K562 (cell line): Measurements from ENCODE around the gene MAP4K4. TPM values are rescaled to one million over a fixed set of nuclear protein-coding genes. Genes with fewer than 3 reads are reported as not detected.

ENCODE experiments used
- ATAC-seq: fragments of 200-7000 bp; cut with Tn5 transposase; 3 replicates; pipeline ENCODE4 v1.9.1; 2020; ENCODE audit warnings: moderate library complexity
- BruUV-seq: library from RNA; stranded (reverse); fragments of 400-500 nt; replicated peaks from 2 replicates; lab custom pipeline; 2021; lab: Mats Ljungman, UMichigan
- CTCF ChIA-PET: fragments of 300-600 bp; formaldehyde crosslinking; extraction: SDS; loops from one replicate; lab custom pipeline; 2021; ENCODE audit warnings: low intra/inter-chr PET ratio; lab: Yijun Ruan, JAX
- POLR2A ChIA-PET: fragments of 300-600, 350-650 bp; sonication (Branson Sonifier 250); formaldehyde crosslinking; extraction: SDS; loops from one replicate; lab custom pipeline; 2021; ENCODE audit warnings: antibody characterized with exemption, inconsistent platforms; lab: Yijun Ruan, JAX
- DNase-seq, 4 experiments: peaks; one replicate each; pipeline versions ENCODE4 v3.0.0 to v3.0.0-alpha.2; 2011 to 2018; ENCODE audit warnings: low spot score in 3 of 4, mixed read lengths in 3 of 4; ENCODE audit errors: extremely low read depth in 1 of 4
- FAIRE-seq: peaks from 2 replicates; lab custom pipeline; 2011; peaks lifted over from hg19 to GRCh38; lab: Jason Lieb, UNC
- H2AFZ ChIP-seq: 2 replicates; pipeline ENCODE4 v1.6.0; 2011; ENCODE audit warnings: low read depth, low read length, control low read depth, inconsistent platforms
- H3K27ac ChIP-seq: fragments of 200-600 bp; 3 replicates; pipeline ENCODE4 v1.8.0; 2011; ENCODE audit warnings: low read depth, mild to moderate bottlenecking, control low read depth, inconsistent platforms, low read length, moderate library complexity, mixed read lengths; ENCODE audit errors: extremely low read depth
- H3K27me3 ChIP-seq, 2 experiments: fragments of 300-600 bp in 1 of 2; 2 replicates in 1 of 2; 3 replicates in 1 of 2; pipeline versions ENCODE4 v1.6.0 to v1.8.0; 2011; ENCODE audit warnings: inconsistent platforms in 2 of 2, low read length in 2 of 2, mild to moderate bottlenecking in 1 of 2, mixed read lengths in 1 of 2, moderate library complexity in 1 of 2; ENCODE audit not compliant: control insufficient read depth in 2 of 2, insufficient read depth in 2 of 2
- H3K36me3 ChIP-seq: fragments of 300-600 bp; 3 replicates; pipeline ENCODE4 v1.8.0; 2011; ENCODE audit warnings: mild to moderate bottlenecking, low read length, inconsistent platforms; ENCODE audit not compliant: control insufficient read depth, insufficient read depth
- H3K4me1 ChIP-seq, 2 experiments: fragments of 200-600 bp in 1 of 2; replicated peaks in 1 of 2; 2 replicates in 1 of 2; 3 replicates in 1 of 2; pipeline versions ENCODE4 v1.5.1 to v1.8.0; 2011; ENCODE audit warnings: inconsistent platforms in 2 of 2, low read length in 2 of 2, mild to moderate bottlenecking in 1 of 2, mixed read lengths in 1 of 2, moderate library complexity in 1 of 2; ENCODE audit not compliant: control insufficient read depth in 2 of 2, insufficient read depth in 2 of 2
- H3K4me2 ChIP-seq: 2 replicates; pipeline ENCODE4 v1.6.1; 2011; ENCODE audit warnings: low read length, control low read depth, inconsistent platforms, mixed read lengths; ENCODE audit not compliant: insufficient read depth
- H3K4me3 ChIP-seq: fragments of 200-600 bp; sonication (generic), shearing (Covaris generic); 2 replicates; pipeline ENCODE4 v1.5.1; 2016; ENCODE audit warnings: control low read depth, inconsistent platforms
- H3K79me2 ChIP-seq: fragments of 200-600 bp; 3 replicates; pipeline ENCODE4 v1.8.0; 2011; ENCODE audit warnings: low read length, inconsistent platforms; ENCODE audit not compliant: control insufficient read depth, insufficient read depth
- H3K9ac ChIP-seq, 2 experiments: 2 replicates each; pipeline versions ENCODE4 v1.6.0 to v1.6.1; 2011; ENCODE audit warnings: low read depth in 2 of 2, low read length in 2 of 2, control low read depth in 1 of 2, inconsistent platforms in 1 of 2, mild to moderate bottlenecking in 1 of 2, mixed read lengths in 1 of 2; ENCODE audit not compliant: insufficient read depth in 1 of 2
- H3K9me1 ChIP-seq: one replicate; pipeline ENCODE4 v1.6.0; 2011; ENCODE audit warnings: inconsistent platforms, mild to moderate bottlenecking, low read length, moderate library complexity; ENCODE audit not compliant: control insufficient read depth, insufficient read depth
- H3K9me3 ChIP-seq: replicated peaks from 2 replicates; pipeline ENCODE4 v1.5.1; 2011; ENCODE audit warnings: low read depth, low read length, inconsistent platforms; ENCODE audit not compliant: control insufficient read depth, insufficient read depth
- H4K20me1 ChIP-seq: replicated peaks from 2 replicates; pipeline ENCODE4 v1.6.1; 2011; ENCODE audit warnings: low read length, inconsistent platforms, mixed read lengths; ENCODE audit not compliant: control insufficient read depth, insufficient read depth
- BACH1 ChIP-seq: fragments of 200-800 bp; sonication (Bioruptor generic); IDR thresholded peaks from 2 replicates; pipeline ENCODE4 v1.6.1; 2016; ENCODE audit warnings: missing genetic modification characterization, missing compliant biosample characterization
- BCLAF1 ChIP-seq, 2 experiments: fragments of 450-650 bp in 1 of 2; IDR thresholded peaks; 2 replicates each; pipeline ENCODE4 v1.6.1; 2011 to 2017; ENCODE audit warnings: low read depth in 2 of 2, antibody characterized with exemption in 1 of 2, borderline replicate concordance in 1 of 2, low read length in 1 of 2, mild to moderate bottlenecking in 1 of 2, mixed read lengths in 1 of 2; ENCODE audit not compliant: control insufficient read depth in 1 of 2
- GTF2E2 ChIP-seq: fragments of 200-800 bp; sonication (Bioruptor generic); IDR thresholded peaks from 2 replicates; pipeline ENCODE4 v1.6.1; 2016; ENCODE audit warnings: missing genetic modification characterization, missing compliant biosample characterization
- ZNF140 ChIP-seq: fragments of 250-450 bp; sonication (Bioruptor Pico); IDR thresholded peaks from 2 replicates; pipeline ENCODE4 v1.8.0; 2021; ENCODE audit warnings: moderate library complexity, mild to moderate bottlenecking, inconsistent platforms
- ZNF639 ChIP-seq, 2 experiments: fragments of 200-800 bp in 1 of 2; sonication (Bioruptor generic) in 1 of 2; sonication (generic) in 1 of 2; formaldehyde crosslinking in 1 of 2; IDR thresholded peaks in 1 of 2; conservative IDR thresholded peaks in 1 of 2; 2 replicates each; pipeline versions ENCODE4 v1.5.0 to v1.6.1; 2016 to 2020; ENCODE audit warnings: missing compliant biosample characterization in 1 of 2, missing genetic modification characterization in 1 of 2, missing genetic modification reagents in 1 of 2
- ZNF780A ChIP-seq: fragments of 250-450 bp; sonication (Bioruptor Pico); IDR thresholded peaks from 2 replicates; pipeline ENCODE4 v1.5.0; 2021; ENCODE audit warnings: mild to moderate bottlenecking
- WGBS: fragments of 100-300 bp; shearing (Covaris generic); methylation state at CpG from one replicate; pipeline ENCODE4 v1.1.6; 2016; ENCODE audit warnings: low coverage, mixed read lengths; ENCODE audit not compliant: insufficient coverage; ENCODE audit errors: missing lambda C conversion rate; 5-methylcytosine and 5-hydroxymethylcytosine counted together
- in situ Hi-C: fragments of 300-500 bp; cut with MboI; formaldehyde crosslinking; loops from 4 replicates; pipeline ENCODE4 v1.15.0; 2018; ENCODE audit warnings: inconsistent platforms, mixed read lengths
- intact Hi-C: fragments of 100-400 bp; cut with micrococcal nuclease; formaldehyde crosslinking; loops from 2 replicates; pipeline ENCODE4 v1.14.2; 2022
- polyA plus RNA-seq, 8 experiments: library from polyadenylated mRNA; depleted of rRNA in 4 of 8; stranded (reverse) in 5 of 8; unstranded in 3 of 8; fragments of >200 nt; fragmentation: Nextera tagmentation in 2 of 8; fragmentation: Illumina TruSeq in 1 of 8; extraction: Ambion mirVana in 2 of 8; extraction: Trizol in 1 of 8; gene quantifications; 2 replicates each; pipeline versions ENCODE4 v1.2.1 to v1.2.3, GENCODE V29; 2011 to 2014; ENCODE audit warnings: inconsistent platforms in 1 of 8, missing spikeins in 1 of 8
- total RNA-seq, 7 experiments: library from RNA; depleted of rRNA in 6 of 7; stranded (reverse); fragments of >200 nt in 6 of 7; fragmentation: Illumina TruSeq in 2 of 7; extraction: Trizol in 2 of 7; gene quantifications; 2 replicates each; pipeline versions ENCODE4 v1.2.1 to v1.2.3, GENCODE V29; 2011 to 2021; ENCODE audit warnings: low replicate concordance in 1 of 7
- TF ChIP-seq, protein P1 (sequence below): fragments of 200-800 bp; sonication (Bioruptor generic); IDR thresholded peaks from 2 replicates; pipeline ENCODE4 v1.6.1; 2017; ENCODE audit warnings: missing genetic modification characterization, missing compliant biosample characterization

The MAP4K4 gene
- total and polyA plus RNA-seq, 9 of the 15 experiments (the other 6 are each of a cell fraction or from before 2014, with no cell fraction given): 7.6 to 76.4 (median 50.6) TPM

DNA sequence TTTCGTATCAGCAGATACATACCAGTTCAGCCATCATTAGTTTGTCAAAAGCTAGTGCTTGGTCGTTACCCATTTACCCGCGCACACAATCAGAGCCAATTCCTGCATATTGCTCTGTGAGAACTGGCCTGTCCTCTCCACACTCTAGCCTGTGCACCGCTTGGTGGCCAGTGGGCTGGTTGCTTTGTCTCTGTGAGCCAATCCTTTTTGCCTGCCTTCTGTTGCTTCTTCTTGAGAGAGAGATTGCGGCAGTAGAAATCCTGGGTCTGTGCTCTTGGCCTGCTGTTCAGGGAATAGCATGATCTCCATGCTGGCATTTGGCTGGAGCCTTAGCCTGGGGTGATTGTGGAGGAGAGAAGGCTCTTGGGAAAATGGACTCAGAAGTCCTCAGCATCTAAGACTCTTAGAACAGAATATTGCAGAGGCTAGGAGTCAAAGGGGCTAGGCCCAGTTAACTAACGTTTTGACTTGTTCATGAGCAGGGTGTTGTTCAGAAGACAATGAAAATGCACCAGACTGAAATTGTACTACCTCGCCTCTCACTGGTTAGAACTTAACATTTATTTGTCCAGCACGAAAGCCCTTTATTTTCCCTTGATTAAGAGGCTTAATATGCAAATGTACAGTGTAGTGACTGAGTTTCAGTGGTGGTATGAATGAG lies 37.1 kb downstream of the MAP4K4 start:
- H3K9me3 ChIP-seq: no peaks in the 10 kb centered on the region
- in situ Hi-C loops: no loop called here
- DNase-seq (no peak), ATAC-seq (peak; percentile 63), FAIRE-seq (no peak)
- TF ChIP-seq, protein P1, sequence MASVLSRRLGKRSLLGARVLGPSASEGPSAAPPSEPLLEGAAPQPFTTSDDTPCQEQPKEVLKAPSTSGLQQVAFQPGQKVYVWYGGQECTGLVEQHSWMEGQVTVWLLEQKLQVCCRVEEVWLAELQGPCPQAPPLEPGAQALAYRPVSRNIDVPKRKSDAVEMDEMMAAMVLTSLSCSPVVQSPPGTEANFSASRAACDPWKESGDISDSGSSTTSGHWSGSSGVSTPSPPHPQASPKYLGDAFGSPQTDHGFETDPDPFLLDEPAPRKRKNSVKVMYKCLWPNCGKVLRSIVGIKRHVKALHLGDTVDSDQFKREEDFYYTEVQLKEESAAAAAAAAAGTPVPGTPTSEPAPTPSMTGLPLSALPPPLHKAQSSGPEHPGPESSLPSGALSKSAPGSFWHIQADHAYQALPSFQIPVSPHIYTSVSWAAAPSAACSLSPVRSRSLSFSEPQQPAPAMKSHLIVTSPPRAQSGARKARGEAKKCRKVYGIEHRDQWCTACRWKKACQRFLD: no peak
- TF ChIP-seq ZNF639 (CRISPR knock-in tag; conservative IDR thresholded peaks at IDR 0.05 in 1 of 2, IDR thresholded peaks at IDR 0.05 in 1 of 2): no peak
- no peak for TF ChIP-seq ZNF780A (CRISPR knock-in tag)
- no peak for TF ChIP-seq BCLAF1 (IDR thresholded peaks at IDR 0.05; ENCODE audit: borderline replicate concordance in 1 of 2, control insufficient read depth in 1 of 2, low read depth in 2 of 2, low read length in 1 of 2)
- no peak for TF ChIP-seq GTF2E2
- no peak for TF ChIP-seq ZNF140 (CRISPR knock-in tag)
- TF ChIP-seq BACH1 (tag): no peak
- no peak overlapping the region for H3K4me3 ChIP-seq
- no peak overlapping the region for H3K4me2 ChIP-seq
- no peaks in the 10 kb centered on the region for H3K36me3 ChIP-seq
- ChIA-PET POLR2A (interaction anchor here (1.5 kb wide), 1 partner anchor 34 kb away, joined by 4 read pairs; no protein-coding TSS in a partner anchor), CTCF (no interaction called here)
- BruUV-seq: no TSS peak
- H3K4me1 ChIP-seq: peaks cover 0 to 6% of the 10 kb centered on the region in 2 experiments; a peak in 3 of 5 replicates
- H3K9ac ChIP-seq: peak overlapping the region in 1 of 2 experiments; percentile 3; a peak in 1 of 4 replicates
- peaks cover 6% of the 10 kb centered on the region for H3K9me1 ChIP-seq
- H3K27ac ChIP-seq: no peak overlapping the region
- no peak overlapping the region for H2AFZ ChIP-seq
- peaks cover 85% of the 10 kb centered on the region for H3K79me2 ChIP-seq
- 58% methylated on average over 9 of the region's 9 CpGs for WGBS
- H4K20me1 ChIP-seq: peaks cover 33% of the 10 kb centered on the region
- intact Hi-C loops: no loop called here
- no peaks in the 10 kb centered on the region for H3K27me3 ChIP-seq
